HG02642 (cell line): ENCODE measurements around the gene CYP2U1.
A peak's percentile ranks its signal among the peaks of the same experiment; 100 is the strongest.
"Not testable (repeated sequence)": the region's sequence is repeated elsewhere in the genome, so short reads cannot be mapped to it uniquely, and the experiment has no call there.

Source experiments
- ATAC-seq: cut with Tn5 transposase; IDR thresholded peaks from one replicate; pipeline ENCODE4 v1.9.1; 2021; ENCODE audit warnings: mild to moderate bottlenecking; ENCODE audit not compliant: unreplicated experiment, poor library complexity

The CYP2U1 gene

GRCh38 chr4:107930821-107931774, at the start of gene CYP2U1:
CYP2U1 (plus strand) TSS chr4:107931549; CDS start chr4:107931644, 95 bp downstream.
- ATAC-seq: peak; percentile 96

DNA sequence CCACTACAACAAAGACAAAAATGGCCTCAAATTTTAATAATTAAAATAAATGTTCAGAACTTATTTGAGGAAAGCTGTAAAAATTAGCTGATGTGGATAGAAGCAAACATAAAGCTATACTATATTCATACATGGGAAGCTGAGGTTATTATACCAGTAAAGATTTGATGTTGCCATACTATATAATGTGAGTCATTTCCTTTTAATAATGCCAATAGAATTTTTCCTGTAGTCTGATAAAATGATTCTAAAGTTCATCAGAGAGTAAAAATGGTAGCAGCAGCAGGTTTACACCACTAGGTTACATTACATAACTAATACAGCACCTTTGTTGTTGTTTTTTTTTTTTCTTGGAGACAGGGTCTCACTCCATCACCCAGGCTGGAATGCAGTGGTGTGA, 45.5 kb upstream of the CYP2U1 start:
- no peak for ATAC-seq

GRCh38 chr4:107888237-107888636, 43.1 kb upstream of the CYP2U1 start:
- no peak for ATAC-seq

GRCh38 chr4:107890779-107891178, 40.6 kb upstream of the CYP2U1 start:
- ATAC-seq: no peak

DNA sequence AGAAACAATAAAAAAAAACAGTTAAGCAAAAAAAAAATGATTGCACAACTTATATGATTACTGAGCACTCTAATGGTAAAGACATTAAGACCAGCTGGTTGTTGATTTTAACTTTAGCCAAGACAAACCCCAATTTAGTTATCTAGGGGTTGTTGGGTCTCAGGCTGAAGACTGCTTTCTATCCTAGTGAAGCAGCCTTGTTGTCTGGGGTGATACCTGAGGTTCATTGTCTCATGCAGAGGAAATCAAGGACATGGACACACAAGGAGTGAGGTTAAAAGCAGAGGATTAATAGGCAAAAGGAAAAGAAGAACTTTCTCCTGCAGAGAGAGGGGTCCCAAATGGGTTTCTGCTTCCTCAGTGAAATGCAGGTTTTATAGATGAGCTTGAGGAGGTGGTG, 40.0 kb upstream of the CYP2U1 start:
- ATAC-seq: no peak

- ATAC-seq: no peak
Observed at GRCh38 chr4:107893171-107894137, 37.9 kb upstream of the CYP2U1 start.

GRCh38 chr4:107894138-107894603, 37.2 kb upstream of the CYP2U1 start:
- no peak for ATAC-seq

DNA sequence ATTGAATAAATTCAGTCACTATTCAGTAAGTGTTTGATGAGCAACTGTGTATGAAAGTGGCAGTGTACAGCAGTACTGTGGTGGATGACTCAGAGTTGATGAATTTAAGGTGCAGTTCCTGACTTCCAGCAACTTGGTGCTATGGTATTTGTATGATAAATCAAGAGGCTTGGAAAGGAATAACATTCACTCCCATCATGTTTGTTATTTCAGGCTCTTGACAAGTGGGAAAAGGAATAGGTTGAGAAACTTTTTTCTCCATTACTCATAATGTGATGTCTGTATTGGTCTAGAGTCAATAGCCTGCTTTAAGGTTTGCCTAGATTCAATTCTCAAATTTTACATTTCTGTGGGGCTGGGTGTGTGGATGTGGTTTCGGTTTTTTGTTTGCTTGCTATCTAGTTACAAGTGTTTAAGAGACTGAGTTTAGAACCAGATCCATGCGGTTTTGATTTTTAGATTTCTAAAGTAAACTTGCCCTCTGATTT, 35.1 kb upstream of the CYP2U1 start:
- ATAC-seq: no peak

GRCh38 chr4:107896646-107897045, 34.7 kb upstream of the CYP2U1 start:
- ATAC-seq: no peak

DNA sequence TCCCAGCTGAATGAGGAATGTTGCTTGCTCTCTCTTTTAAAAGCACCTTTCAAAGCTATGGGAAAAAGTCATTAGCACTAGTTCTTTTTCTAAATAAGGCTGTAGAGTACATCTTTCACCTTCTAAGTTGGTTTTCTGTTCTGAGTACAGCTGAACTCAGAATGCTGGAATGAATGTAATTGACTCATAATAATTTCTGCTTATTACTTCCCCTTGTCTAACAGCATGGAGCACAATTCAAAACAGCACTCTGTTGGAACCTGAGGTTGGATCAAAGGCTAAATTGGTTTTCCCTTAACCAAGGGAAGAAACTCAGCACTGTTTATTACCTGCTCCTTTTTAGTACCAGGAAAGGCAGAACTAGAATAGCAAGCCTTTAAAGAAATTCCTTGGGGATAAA, 33.5 kb upstream of the CYP2U1 start:
- ATAC-seq: no peak

DNA sequence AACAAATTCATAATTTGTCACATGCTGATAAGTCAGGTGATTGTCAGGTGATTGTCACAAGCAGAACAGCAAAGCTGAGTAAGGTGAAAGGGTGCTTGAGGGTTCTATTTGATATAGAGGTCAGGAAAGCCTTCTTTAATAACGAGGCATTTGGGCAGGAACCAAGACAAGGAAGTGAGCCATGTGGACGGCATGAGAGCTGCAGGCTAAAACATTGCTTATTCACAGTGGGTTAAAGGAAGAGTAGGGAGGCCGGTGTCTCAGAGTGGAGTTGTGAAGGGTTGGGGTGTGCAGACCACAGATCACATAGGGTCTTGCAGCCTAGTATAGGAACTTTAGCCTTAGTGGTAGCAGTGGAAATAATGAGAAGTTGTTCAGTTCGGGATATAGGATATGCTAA, 31.3 kb upstream of the CYP2U1 start:
- no peak for ATAC-seq

GRCh38 chr4:107900508-107900907, 30.8 kb upstream of the CYP2U1 start:
- no peak for ATAC-seq

- ATAC-seq: no peak
Observed at GRCh38 chr4:107901213-107901934, 30.0 kb upstream of the CYP2U1 start.

- ATAC-seq: peak; percentile 77
Observed at GRCh38 chr4:107902715-107903114, 28.6 kb upstream of the CYP2U1 start.

GRCh38 chr4:107905082-107905481, 26.3 kb upstream of the CYP2U1 start:
- ATAC-seq: not testable (repeated sequence)

GRCh38 chr4:107906458-107907100, 24.8 kb upstream of the CYP2U1 start:
- no peak for ATAC-seq

DNA sequence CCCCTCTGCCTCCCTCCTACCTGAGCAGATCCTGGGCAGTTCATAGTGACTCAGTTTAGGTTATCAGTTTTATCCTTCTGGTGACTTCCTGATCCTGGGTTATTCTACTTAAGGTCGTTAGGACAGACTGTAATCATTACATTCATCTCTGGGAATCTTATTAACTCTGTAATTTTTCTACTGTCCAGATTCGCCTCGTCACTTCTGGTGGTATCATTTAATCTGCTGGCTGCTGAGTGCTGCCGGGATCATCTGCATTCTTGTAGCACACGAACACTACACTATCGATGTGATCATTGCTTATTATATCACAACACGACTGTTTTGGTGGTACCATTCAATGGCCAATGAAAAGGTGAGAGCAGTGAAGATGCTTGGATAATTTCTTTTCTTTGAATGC, 23.0 kb upstream of the CYP2U1 start:
- ATAC-seq: no peak

GRCh38 chr4:107913283-107913899, 18.0 kb upstream of the CYP2U1 start:
- ATAC-seq: peak; percentile 94

DNA sequence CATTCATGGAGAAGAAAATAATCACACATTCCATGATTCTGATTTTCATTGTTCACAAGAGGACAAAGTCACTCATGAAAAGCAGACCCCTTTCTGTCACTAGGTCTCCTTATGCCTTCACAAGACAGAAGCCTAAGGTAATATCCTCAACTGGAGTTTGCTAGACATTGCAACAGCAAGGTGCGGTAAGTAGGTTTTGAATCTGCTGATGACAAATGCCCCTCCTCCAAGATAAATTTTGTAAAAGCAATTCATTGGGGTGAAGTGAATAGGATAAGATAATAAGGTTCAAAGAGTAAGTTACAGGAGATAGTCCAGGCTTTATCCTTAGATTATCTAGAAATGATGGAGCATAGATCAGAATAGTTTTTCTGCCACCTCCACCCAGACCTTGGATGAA, 16.1 kb upstream of the CYP2U1 start:
- no peak for ATAC-seq
